ENCODE measurements around the gene MORN5. TPM values are rescaled to one million over a fixed set of nuclear protein-coding genes. Genes with fewer than 3 reads are reported as not detected.
"Not testable (repeated sequence)": the region's sequence is repeated elsewhere in the genome, so short reads cannot be mapped to it uniquely, and the experiment has no call there.

MORN5 gene
- total and polyA plus RNA-seq, 4 donors, result not detected

DNA sequence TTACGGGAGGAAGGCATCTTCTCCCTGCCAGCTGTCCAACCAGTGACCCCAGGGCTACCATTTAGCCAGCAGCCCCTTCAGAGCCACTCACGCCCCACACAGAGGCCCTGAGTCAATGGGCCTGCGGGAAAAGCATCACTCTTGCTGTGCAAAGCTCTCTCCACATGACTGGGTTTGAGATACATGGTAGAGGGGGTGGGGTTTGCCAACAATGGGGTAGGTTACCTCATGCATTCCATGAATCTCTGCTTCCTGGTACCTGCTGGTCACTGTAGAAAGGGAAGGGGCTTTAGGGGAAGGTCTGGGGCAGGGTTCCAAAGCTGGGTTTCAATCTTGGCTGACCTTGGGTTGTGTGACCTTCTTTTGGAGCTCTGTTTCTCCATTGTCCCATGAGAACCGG lies 43.7 kb upstream of the MORN5 start:
- no peak for DNase-seq (ENCODE audit: low spot score)
- no peaks in the 10 kb centered on the region for H3K36me3 ChIP-seq (ENCODE audit: control insufficient read depth in 4 of 4, insufficient read depth in 3 of 4, low read depth in 1 of 4, low read length in 3 of 4)
- H3K4me3 ChIP-seq (ENCODE audit: low read depth in 1 of 3, low read length in 3 of 3), result no peak overlapping the region
- H3K27me3 ChIP-seq (ENCODE audit: control insufficient read depth in 4 of 4, insufficient read depth in 4 of 4, low read length in 3 of 4), result no peaks in the 10 kb centered on the region
- TF ChIP-seq, protein P1, sequence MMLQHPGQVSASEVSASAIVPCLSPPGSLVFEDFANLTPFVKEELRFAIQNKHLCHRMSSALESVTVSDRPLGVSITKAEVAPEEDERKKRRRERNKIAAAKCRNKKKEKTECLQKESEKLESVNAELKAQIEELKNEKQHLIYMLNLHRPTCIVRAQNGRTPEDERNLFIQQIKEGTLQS (IDR thresholded peaks at IDR 0.05), result no peak
- TF ChIP-seq HNF4A (conservative IDR thresholded peaks at IDR 0.05), result no peak
- no peak for TF ChIP-seq JUND (IDR thresholded peaks at IDR 0.05)
- TF ChIP-seq, protein P2, sequence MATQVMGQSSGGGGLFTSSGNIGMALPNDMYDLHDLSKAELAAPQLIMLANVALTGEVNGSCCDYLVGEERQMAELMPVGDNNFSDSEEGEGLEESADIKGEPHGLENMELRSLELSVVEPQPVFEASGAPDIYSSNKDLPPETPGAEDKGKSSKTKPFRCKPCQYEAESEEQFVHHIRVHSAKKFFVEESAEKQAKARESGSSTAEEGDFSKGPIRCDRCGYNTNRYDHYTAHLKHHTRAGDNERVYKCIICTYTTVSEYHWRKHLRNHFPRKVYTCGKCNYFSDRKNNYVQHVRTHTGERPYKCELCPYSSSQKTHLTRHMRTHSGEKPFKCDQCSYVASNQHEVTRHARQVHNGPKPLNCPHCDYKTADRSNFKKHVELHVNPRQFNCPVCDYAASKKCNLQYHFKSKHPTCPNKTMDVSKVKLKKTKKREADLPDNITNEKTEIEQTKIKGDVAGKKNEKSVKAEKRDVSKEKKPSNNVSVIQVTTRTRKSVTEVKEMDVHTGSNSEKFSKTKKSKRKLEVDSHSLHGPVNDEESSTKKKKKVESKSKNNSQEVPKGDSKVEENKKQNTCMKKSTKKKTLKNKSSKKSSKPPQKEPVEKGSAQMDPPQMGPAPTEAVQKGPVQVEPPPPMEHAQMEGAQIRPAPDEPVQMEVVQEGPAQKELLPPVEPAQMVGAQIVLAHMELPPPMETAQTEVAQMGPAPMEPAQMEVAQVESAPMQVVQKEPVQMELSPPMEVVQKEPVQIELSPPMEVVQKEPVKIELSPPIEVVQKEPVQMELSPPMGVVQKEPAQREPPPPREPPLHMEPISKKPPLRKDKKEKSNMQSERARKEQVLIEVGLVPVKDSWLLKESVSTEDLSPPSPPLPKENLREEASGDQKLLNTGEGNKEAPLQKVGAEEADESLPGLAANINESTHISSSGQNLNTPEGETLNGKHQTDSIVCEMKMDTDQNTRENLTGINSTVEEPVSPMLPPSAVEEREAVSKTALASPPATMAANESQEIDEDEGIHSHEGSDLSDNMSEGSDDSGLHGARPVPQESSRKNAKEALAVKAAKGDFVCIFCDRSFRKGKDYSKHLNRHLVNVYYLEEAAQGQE (IDR thresholded peaks at IDR 0.05), result no peak
- TF ChIP-seq, protein P3, sequence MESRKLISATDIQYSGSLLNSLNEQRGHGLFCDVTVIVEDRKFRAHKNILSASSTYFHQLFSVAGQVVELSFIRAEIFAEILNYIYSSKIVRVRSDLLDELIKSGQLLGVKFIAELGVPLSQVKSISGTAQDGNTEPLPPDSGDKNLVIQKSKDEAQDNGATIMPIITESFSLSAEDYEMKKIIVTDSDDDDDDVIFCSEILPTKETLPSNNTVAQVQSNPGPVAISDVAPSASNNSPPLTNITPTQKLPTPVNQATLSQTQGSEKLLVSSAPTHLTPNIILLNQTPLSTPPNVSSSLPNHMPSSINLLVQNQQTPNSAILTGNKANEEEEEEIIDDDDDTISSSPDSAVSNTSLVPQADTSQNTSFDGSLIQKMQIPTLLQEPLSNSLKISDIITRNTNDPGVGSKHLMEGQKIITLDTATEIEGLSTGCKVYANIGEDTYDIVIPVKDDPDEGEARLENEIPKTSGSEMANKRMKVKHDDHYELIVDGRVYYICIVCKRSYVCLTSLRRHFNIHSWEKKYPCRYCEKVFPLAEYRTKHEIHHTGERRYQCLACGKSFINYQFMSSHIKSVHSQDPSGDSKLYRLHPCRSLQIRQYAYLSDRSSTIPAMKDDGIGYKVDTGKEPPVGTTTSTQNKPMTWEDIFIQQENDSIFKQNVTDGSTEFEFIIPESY (IDR thresholded peaks at IDR 0.05), result no peak
- no peak for TF ChIP-seq TAF1 (conservative IDR thresholded peaks at IDR 0.05)
- no peak for TF ChIP-seq YY1 (IDR thresholded peaks at IDR 0.05)
- TF ChIP-seq RAD21 (IDR thresholded peaks at IDR 0.05), result no peak
- TF ChIP-seq SP1 (IDR thresholded peaks at IDR 0.05), result no peak
- TF ChIP-seq RXRA (IDR thresholded peaks at IDR 0.05), result no peak
- TF ChIP-seq HNF4G (IDR thresholded peaks at IDR 0.05), result no peak
- TF ChIP-seq FOXA2 (IDR thresholded peaks at IDR 0.05), result no peak
- TF ChIP-seq, protein P4, sequence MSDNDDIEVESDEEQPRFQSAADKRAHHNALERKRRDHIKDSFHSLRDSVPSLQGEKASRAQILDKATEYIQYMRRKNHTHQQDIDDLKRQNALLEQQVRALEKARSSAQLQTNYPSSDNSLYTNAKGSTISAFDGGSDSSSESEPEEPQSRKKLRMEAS (IDR thresholded peaks at IDR 0.05), result no peak
- TF ChIP-seq GABPA (IDR thresholded peaks at IDR 0.05 in 1 of 2, conservative IDR thresholded peaks at IDR 0.05 in 1 of 2), result no peak
- no peak for TF ChIP-seq NR2F2 (IDR thresholded peaks at IDR 0.05)
- no peak overlapping the region for H3K9ac ChIP-seq (ENCODE audit: low read depth in 1 of 2, low read length in 2 of 2)
- WGBS, result 70% methylated on average over 4 of the region's 4 CpGs
- no peak overlapping the region for H3K27ac ChIP-seq (ENCODE audit: low read depth in 1 of 2, low read length in 2 of 2)
- H3K9me3 ChIP-seq (ENCODE audit: control insufficient read depth in 4 of 4, low read length in 3 of 4), result no peaks in the 10 kb centered on the region
- H3K4me1 ChIP-seq (ENCODE audit: control insufficient read depth in 4 of 4, insufficient read depth in 4 of 4, low read length in 3 of 4), result no peaks in the 10 kb centered on the region

DNA sequence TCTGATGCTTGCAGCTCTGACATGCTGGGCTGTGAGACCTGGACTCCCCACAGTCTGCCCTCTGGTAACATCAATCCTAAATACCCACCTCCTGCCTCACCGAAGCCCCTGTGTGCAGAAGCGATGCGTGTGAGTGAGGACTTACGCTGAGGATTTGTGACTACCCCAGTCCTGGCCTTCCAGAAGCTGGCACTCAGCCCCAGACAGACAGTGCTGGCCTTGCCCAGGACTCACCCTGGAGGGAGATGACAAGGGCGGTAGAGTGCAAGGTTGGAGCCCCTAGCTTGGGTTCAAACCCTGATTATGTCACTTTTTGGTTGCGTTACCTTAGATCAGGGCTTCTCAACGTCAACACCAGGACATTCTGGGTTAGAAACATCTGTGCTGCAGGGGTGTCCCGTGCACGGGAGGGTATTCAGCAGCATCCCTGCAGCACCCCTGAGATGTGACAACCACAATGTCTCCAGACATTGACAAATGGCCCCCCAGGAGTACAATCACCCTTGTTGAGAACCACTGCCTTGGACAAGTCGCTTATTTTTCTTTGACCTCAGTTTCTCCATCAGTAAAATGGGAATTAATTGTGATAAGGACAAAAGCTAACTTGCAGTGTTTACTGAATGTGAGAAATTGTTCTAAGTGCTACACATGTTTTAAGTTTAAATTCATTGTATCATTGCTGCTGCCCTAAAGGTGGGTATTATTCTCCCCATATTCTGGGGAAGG lies 43.1 kb upstream of the MORN5 start:
- no peak overlapping the region for H3K27ac ChIP-seq (ENCODE audit: low read depth in 1 of 2, low read length in 2 of 2)
- 84% methylated on average over 10 of the region's 10 CpGs for WGBS
- TF ChIP-seq, protein P3 (IDR thresholded peaks at IDR 0.05), result no peak
- no peak for TF ChIP-seq FOXA1 (IDR thresholded peaks at IDR 0.05)
- no peak for TF ChIP-seq SP1 (IDR thresholded peaks at IDR 0.05)
- TF ChIP-seq HNF4G (IDR thresholded peaks at IDR 0.05), result no peak
- no peak for TF ChIP-seq TAF1 (conservative IDR thresholded peaks at IDR 0.05)
- no peak for TF ChIP-seq JUND (IDR thresholded peaks at IDR 0.05)
- no peak for TF ChIP-seq HNF4A (conservative IDR thresholded peaks at IDR 0.05)
- TF ChIP-seq, protein P1 (IDR thresholded peaks at IDR 0.05), result no peak
- no peak for TF ChIP-seq GABPA (IDR thresholded peaks at IDR 0.05 in 1 of 2, conservative IDR thresholded peaks at IDR 0.05 in 1 of 2)
- TF ChIP-seq YY1 (IDR thresholded peaks at IDR 0.05), result no peak
- TF ChIP-seq NR2F2 (IDR thresholded peaks at IDR 0.05), result no peak
- TF ChIP-seq EGR1 (IDR thresholded peaks at IDR 0.05; ENCODE audit: low read depth in 2 of 2), result no peak

DNA sequence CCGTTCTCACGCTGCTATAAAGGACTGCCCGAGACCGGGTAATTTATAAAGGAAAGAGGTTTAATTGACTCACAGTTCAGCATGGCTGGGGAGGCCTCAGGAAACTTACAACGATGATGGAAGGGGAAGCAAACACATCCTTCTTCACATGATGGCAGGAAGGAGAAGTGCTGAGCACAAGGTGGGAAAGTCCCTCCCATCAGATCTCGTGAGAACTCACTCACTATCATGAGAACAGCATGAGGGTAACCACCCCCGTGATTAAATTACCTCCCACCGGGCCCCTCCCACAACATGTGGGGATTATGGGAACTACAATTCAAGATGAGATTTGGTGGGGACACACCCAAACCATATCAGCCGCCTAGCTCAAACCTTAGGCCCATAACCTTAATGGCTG lies 42.5 kb upstream of the MORN5 start:
- H3K9ac ChIP-seq (ENCODE audit: low read depth in 1 of 2, low read length in 2 of 2); H3K27ac ChIP-seq (ENCODE audit: low read depth in 1 of 2, low read length in 2 of 2); DNase-seq (ENCODE audit: low spot score); H3K4me3 ChIP-seq (ENCODE audit: low read depth in 1 of 3, low read length in 3 of 3); H3K27me3 ChIP-seq (ENCODE audit: control insufficient read depth in 4 of 4, insufficient read depth in 4 of 4, low read length in 3 of 4); H3K36me3 ChIP-seq (ENCODE audit: control insufficient read depth in 4 of 4, insufficient read depth in 3 of 4, low read depth in 1 of 4, low read length in 3 of 4); H3K9me3 ChIP-seq (ENCODE audit: control insufficient read depth in 4 of 4, low read length in 3 of 4); H3K4me1 ChIP-seq (ENCODE audit: control insufficient read depth in 4 of 4, insufficient read depth in 4 of 4, low read length in 3 of 4): not testable (repeated sequence)
- WGBS, result 76% methylated on average over 9 of the region's 9 CpGs

More for the DNA sequence above, 43.1 kb upstream of the MORN5 start:
- Histone ChIP-seq H3K9ac (ENCODE audit: low read depth in 1 of 2, low read length in 2 of 2) (no peak overlapping the region), H3K9me3 (ENCODE audit: control insufficient read depth in 4 of 4, low read length in 3 of 4) (no peaks in the 10 kb centered on the region), H3K27me3 (ENCODE audit: control insufficient read depth in 4 of 4, insufficient read depth in 4 of 4, low read length in 3 of 4) (no peaks in the 10 kb centered on the region), H3K4me3 (ENCODE audit: low read depth in 1 of 3, low read length in 3 of 3) (no peak overlapping the region), H3K36me3 (ENCODE audit: control insufficient read depth in 4 of 4, insufficient read depth in 3 of 4, low read depth in 1 of 4, low read length in 3 of 4) (no peaks in the 10 kb centered on the region), H3K4me1 (ENCODE audit: control insufficient read depth in 4 of 4, insufficient read depth in 4 of 4, low read length in 3 of 4) (no peaks in the 10 kb centered on the region)
- no peak for DNase-seq (ENCODE audit: low spot score)

Measured in liver (tissue), 9 donors.